Measurements from ENCODE around the gene KHDC1L.
"Not testable (repeated sequence)": the region's sequence is repeated elsewhere in the genome, so short reads cannot be mapped to it uniquely, and the experiment has no call there.

KHDC1L gene, protein sequence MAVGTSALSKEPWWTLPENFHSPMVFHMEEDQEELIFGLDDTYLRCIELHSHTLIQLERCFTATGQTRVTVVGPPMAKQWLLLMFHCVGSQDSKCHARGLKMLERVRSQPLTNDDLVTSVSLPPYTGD

DNA sequence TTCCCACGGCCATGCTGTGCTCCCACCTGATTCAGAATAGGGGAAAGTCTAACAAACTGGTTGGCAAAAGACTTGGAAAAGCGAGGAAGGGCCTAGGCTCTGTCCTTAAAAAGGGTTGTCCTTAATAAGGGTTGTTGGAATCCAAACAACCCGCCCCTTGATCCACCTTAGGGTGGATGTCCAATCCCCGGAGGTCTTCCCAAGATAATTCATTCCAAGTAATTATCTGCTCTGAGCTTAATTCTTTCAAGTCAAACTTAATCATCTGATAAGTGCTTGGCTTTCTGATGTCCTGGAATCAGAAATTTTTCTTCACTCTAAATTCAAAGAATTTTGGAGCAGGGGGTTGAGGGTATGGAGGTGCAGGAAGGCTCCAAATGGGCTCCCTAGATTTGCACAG, at the start of gene KHDC1L:
Gene KHDC1L, minus strand, starts transcription at position 101 of the 400 bp plus-strand sequence. Its CDS starts 88 bp downstream, at position 13.
- no peak for DNase-seq (ENCODE audit: low read depth in 2 of 2)

DNA sequence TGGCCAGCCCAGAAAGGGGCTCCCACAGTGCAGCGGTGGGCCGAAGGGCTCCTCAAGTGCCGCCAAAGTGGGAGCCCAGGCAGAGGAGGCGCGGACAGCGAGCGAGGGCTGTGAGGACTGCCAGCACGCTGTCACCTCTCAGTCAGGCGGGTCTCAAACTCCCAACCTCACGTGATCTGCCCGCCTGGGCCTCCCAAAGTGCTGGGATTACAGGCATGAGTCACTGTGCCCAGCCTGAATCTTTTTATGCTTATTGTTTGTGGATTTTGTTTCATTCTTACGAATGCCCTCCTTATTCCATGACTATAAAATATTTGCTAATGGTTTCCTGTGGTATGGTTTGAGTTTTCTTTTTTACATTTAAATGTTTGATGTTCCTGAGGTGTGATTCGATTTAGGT, 44.0 kb upstream of the KHDC1L start:
- not testable (repeated sequence) for DNase-seq (ENCODE audit: low read depth in 2 of 2)

GRCh38 chr6:73268896-73269295, 43.6 kb upstream of the KHDC1L start:
- not testable (repeated sequence) for DNase-seq (ENCODE audit: low read depth in 2 of 2)

- DNase-seq (ENCODE audit: low read depth in 2 of 2), result no peak
These were observed 39.1 kb upstream of the KHDC1L start for GRCh38 chr6:73264446-73264845.

- no peak for DNase-seq (ENCODE audit: low read depth in 2 of 2)
These were observed 38.2 kb upstream of the KHDC1L start for GRCh38 chr6:73263570-73263909.

- DNase-seq (ENCODE audit: low read depth in 2 of 2), result peak; percentile 28 to 53
These were observed 37.6 kb upstream of the KHDC1L start, which contains the start of gene KHDC1 for GRCh38 chr6:73262671-73263569. Gene KHDC1, minus strand, starts transcription at chr6:73263196. Its CDS starts 20,679 bp downstream, at chr6:73242517.

GRCh38 chr6:73258721-73259120, 33.4 kb upstream of the KHDC1L start:
- DNase-seq (ENCODE audit: low read depth in 2 of 2), result no peak

GRCh38 chr6:73254323-73254722, 29.0 kb upstream of the KHDC1L start:
- not testable (repeated sequence) for DNase-seq (ENCODE audit: low read depth in 2 of 2)

GRCh38 chr6:73252703-73253102, 27.4 kb upstream of the KHDC1L start:
- DNase-seq (ENCODE audit: low read depth in 2 of 2), result no peak

- DNase-seq (ENCODE audit: low read depth in 2 of 2), result no peak
These were observed 24.7 kb upstream of the KHDC1L start for GRCh38 chr6:73250016-73250415.

DNA sequence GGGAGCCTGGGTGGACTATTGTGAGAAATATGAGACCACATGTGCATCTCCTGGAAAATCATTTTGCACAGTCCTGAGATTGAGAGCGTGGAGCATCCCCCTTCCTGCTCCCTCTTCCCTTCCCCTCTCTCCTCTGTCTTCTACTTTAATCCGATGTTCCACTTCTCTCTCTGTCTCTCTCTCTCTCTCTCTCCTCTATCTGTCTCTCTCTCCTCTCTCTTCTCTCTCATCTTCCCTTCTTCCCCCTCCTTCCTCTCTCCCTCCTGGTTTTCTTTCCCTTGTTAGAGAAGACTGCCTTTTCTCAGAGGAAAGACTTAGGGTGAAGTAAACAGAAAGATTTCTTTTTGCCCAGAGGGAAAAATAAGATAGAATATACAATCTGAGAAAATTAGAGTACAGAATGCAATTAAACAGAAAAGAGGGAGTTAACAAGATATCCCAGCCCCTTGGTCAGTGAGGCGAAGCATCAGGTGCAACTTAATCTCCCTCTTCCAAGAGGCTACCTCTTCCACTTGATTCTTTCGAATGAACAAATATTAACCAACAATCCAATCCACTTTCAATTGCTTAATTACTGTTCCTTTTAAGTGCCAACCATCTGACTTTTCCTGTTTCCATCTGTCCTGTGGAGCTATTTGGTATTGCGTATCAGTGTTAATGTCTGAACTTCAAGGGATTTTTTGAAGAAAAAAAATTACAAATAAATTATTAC, 23.1 kb upstream of the KHDC1L start:
- DNase-seq (ENCODE audit: low read depth in 2 of 2), result no peak

DNA sequence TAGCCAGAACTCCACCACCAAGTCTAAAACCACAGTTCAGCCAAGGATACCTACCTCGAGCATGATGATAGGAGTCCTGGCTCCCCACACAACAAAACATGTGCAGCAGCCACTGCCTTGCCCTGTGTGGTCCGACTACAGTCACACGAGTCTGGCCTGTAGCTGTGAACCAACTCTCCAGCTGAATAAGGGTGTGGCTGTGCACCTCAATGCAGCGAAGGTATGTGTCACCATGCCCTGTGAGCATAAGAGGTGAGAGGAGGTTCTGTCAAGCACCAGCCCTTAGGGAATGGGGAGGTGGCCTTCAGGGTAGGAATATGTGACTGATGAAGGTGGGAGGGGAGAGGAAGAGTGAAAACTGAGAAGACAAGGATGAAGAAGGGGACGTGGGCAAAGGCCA, 16.7 kb upstream of the KHDC1L start:
- DNase-seq (ENCODE audit: low read depth in 2 of 2), result no peak

- no peak for DNase-seq (ENCODE audit: low read depth in 2 of 2)
These were observed 15.4 kb upstream of the KHDC1L start for GRCh38 chr6:73240730-73241129.

GRCh38 chr6:73236144-73236750, 11.0 kb upstream of the KHDC1L start:
- no peak for DNase-seq (ENCODE audit: low read depth in 2 of 2)

DNA sequence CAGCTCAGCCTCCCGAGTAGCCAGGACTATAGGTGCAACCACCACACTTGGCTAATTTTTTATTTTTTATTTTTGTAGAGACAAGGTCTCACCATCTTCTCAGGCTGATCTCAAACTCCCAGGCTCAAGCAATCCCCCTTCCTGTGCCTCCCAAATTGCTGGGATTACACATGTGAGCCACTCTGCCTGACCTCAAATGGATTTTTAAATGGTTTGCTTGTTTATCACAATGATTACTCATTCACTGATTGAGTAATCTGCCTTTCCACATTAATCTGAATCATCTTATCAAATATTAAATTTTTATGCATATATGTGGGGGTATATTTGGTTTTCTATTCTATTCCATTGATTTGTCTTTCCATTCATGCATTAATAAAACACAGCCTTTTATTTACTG, 9.4 kb upstream of the KHDC1L start:
- DNase-seq (ENCODE audit: low read depth in 2 of 2), result no peak

DNA sequence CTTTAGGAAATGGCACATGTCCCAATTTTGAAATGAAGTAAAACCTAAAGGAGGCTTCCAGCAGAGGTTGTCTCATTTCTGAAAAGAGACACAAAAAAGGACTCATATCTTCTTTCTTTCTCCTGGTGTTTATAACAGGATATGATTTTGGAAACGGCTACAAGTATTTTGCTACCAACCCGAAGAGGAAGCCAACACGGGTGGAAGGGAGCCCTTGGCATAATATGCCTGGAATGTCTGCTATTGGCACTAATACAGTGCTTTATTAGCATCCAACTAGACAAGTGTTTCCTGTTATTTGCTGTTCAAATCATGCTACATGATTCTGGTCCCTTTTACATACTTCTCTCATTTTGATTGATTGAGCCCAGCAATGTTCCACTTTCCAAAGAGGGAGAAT, 8.7 kb upstream of the KHDC1L start:
- not testable (repeated sequence) for DNase-seq (ENCODE audit: low read depth in 2 of 2)

GRCh38 chr6:73233048-73233447, 7.8 kb upstream of the KHDC1L start:
- DNase-seq (ENCODE audit: low read depth in 2 of 2), result no peak

DNA sequence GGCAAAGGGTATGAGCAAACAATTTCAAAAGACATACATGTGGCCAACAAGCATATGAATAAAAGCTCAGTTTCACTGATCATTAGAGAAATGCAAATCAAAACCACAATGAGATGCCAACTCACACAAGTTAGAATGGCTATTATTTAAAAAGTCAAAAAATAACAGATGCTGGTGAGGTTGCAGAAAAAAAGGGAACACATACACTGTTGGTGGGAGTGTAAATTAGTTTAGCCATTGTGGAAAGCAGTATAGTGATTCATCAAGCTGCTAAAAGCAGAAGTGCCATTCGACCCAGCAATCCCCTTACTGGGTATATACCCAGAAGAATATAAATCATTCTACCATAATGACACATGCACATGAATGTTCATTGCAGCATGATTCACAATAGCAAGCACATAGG, 6.7 kb upstream of the KHDC1L start:
- no peak for DNase-seq (ENCODE audit: low read depth in 2 of 2)

GRCh38 chr6:73227606-73228255, 2.4 kb upstream of the KHDC1L start:
- DNase-seq (ENCODE audit: low read depth in 2 of 2), result no peak

DNA sequence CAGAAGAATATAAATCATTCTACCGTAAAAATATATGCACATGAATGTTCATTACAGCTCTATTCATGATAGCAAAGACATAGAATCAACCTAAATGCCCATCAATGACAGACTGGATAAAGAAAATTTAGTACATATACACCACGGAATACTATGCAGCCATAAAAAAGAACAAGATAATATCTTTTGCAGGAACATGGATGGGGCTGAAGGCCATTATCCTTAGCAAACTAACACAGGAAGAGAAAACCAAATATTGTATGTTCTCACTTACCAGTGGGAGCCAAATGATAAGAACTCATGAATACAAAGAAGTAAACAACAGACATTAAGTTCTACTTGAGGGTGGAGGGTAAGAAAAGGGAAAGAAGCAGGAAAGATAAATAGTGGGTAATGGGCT, 8.4 kb downstream of the KHDC1L start:
- DNase-seq (ENCODE audit: low read depth in 2 of 2), result no peak

DNA sequence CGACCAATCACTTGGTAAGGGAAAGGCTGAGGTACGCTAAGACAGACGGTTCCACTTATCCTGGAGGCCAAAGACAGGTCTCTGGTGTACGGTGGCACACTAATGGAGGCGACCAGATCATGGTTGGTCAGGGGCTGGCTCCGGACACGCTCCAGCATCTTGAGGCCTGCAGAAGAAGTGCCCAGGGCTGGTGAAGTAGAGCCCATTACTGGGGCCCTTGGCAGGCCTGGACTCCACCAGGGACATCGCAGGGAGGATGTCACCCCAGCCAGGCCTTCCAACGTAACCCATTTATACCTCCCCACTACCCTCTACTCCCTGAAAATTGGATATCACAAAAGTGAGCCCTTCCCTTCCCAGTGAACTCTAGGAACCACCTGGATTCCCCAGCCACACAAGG, 16.2 kb downstream of the KHDC1L start:
- DNase-seq (ENCODE audit: low read depth in 2 of 2), result no peak
